Thoracic aorta (tissue), 2 donors: ENCODE measurements around the gene PI4KB. TPM values are rescaled to one million over a fixed set of nuclear protein-coding genes. Genes with fewer than 3 reads are reported as not detected.
A peak's percentile ranks its signal among the peaks of the same experiment; 100 is the strongest.

ENCODE experiments used
- ATAC-seq: fragments of 150-250 bp; one replicate; pipeline ENCODE4 v1.8.0; 2017; ENCODE audit warnings: low read depth; ENCODE audit not compliant: insufficient number of reproducible peaks, low FRiP score
- DNase-seq: peaks from one replicate; pipeline ENCODE4 v3.0.0-alpha.2; 2020; ENCODE audit warnings: low spot score
- H3K27ac ChIP-seq, 2 donors: fragments of 200-600 bp; sonication (generic); 1 replicate in 1 of 2; 2 replicates in 1 of 2; pipeline ENCODE4 v1.5.1; 2016; ENCODE audit warnings: mild to moderate bottlenecking in 2 of 2, moderate library complexity in 2 of 2
- H3K27me3 ChIP-seq: fragments of 200-600 bp; sonication (generic); replicated peaks from 2 replicates; pipeline ENCODE4 v1.6.0; 2016; ENCODE audit warnings: mild to moderate bottlenecking; ENCODE audit not compliant: insufficient read depth
- H3K36me3 ChIP-seq: fragments of 200-600 bp; sonication (generic); one replicate; pipeline ENCODE4 v1.5.1; 2016
- H3K4me1 ChIP-seq, 2 donors: fragments of 200-600 bp; sonication (generic); 1 replicate in 1 of 2; 2 replicates in 1 of 2; pipeline versions ENCODE4 v1.5.1 to v1.6.0; 2016; ENCODE audit warnings: low read depth in 2 of 2, mild to moderate bottlenecking in 1 of 2; ENCODE audit not compliant: control insufficient read depth in 1 of 2
- H3K4me3 ChIP-seq: fragments of 200-600 bp; sonication (generic); 2 replicates; pipeline ENCODE4 v1.5.1; 2016; ENCODE audit warnings: mild to moderate bottlenecking
- H3K9me3 ChIP-seq: fragments of 200-600 bp; sonication (generic); 2 replicates; pipeline ENCODE4 v1.5.1; 2016
- total RNA-seq, 2 donors: library from RNA; depleted of rRNA; stranded (reverse); fragments of >200 nt; gene quantifications; one replicate each; pipeline versions ENCODE4 v1.1.0 to v1.2.3, GENCODE V29; 2016
- TF ChIP-seq, protein P1 (sequence below): fragments of 200-600 bp; sonication (generic); IDR thresholded peaks from one replicate; pipeline ENCODE4 v1.5.1; 2019; ENCODE audit warnings: antibody characterized with exemption

PI4KB gene
- total RNA-seq, 2 donors from 2014 or later: 60.1 to 63.1 TPM

GRCh38 chr1:151344291-151344690, 17.1 kb upstream of the PI4KB start:
- Histone ChIP-seq H3K36me3 (peaks cover 15% of the 10 kb centered on the region), H3K9me3 (no peaks in the 10 kb centered on the region), H3K4me1 (peaks cover 0 to 15% of the 10 kb centered on the region in 2 donors), H3K27ac (no peak overlapping the region), H3K4me3 (no peak overlapping the region), H3K27me3 (no peaks in the 10 kb centered on the region)
- TF ChIP-seq, protein P1, sequence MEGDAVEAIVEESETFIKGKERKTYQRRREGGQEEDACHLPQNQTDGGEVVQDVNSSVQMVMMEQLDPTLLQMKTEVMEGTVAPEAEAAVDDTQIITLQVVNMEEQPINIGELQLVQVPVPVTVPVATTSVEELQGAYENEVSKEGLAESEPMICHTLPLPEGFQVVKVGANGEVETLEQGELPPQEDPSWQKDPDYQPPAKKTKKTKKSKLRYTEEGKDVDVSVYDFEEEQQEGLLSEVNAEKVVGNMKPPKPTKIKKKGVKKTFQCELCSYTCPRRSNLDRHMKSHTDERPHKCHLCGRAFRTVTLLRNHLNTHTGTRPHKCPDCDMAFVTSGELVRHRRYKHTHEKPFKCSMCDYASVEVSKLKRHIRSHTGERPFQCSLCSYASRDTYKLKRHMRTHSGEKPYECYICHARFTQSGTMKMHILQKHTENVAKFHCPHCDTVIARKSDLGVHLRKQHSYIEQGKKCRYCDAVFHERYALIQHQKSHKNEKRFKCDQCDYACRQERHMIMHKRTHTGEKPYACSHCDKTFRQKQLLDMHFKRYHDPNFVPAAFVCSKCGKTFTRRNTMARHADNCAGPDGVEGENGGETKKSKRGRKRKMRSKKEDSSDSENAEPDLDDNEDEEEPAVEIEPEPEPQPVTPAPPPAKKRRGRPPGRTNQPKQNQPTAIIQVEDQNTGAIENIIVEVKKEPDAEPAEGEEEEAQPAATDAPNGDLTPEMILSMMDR: no peak
- ATAC-seq (no peak), DNase-seq (no peak)

DNA sequence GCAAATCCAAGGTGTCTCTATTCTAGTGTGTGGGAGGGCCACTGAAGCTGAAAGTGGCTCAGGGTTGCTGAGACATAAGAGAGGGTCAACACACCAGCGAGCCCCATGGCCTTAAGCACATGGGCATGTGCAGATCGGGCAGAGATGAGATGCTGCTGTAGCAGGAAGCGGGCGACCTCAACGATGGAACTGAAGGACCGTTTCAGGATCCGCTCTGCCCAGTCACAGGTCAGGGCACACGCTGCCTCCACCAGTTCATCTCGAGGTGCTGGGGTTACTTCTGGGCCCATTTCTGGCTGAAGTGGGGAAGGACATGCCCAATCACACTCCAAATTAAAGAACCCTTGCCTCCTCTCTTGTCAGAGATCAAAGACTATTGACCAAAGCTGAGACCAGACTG, 16.4 kb upstream of the PI4KB start:
- peaks cover 15% of the 10 kb centered on the region for H3K36me3 ChIP-seq
- H3K4me1 ChIP-seq: peaks cover 0 to 15% of the 10 kb centered on the region in 2 donors
- H3K27ac ChIP-seq: no peak overlapping the region
- no peaks in the 10 kb centered on the region for H3K27me3 ChIP-seq
- DNase-seq (no peak), ATAC-seq (no peak)
- TF ChIP-seq, protein P1: no peak
- H3K4me3 ChIP-seq: no peak overlapping the region
- no peaks in the 10 kb centered on the region for H3K9me3 ChIP-seq

- TF ChIP-seq, protein P1: no peak
These were observed 15.4 kb upstream of the PI4KB start for GRCh38 chr1:151342569-151342968.

GRCh38 chr1:151342021-151342420, 14.8 kb upstream of the PI4KB start:
- TF ChIP-seq, protein P1: no peak

More at GRCh38 chr1:151342569-151342968, 15.4 kb upstream of the PI4KB start:
- Histone ChIP-seq H3K27me3 (no peaks in the 10 kb centered on the region), H3K4me3 (no peak overlapping the region), H3K9me3 (no peaks in the 10 kb centered on the region), H3K4me1 (peaks cover 0 to 11% of the 10 kb centered on the region in 2 donors), H3K36me3 (peaks cover 15% of the 10 kb centered on the region), H3K27ac (no peak overlapping the region)
- DNase-seq (no peak), ATAC-seq (no peak)

DNA sequence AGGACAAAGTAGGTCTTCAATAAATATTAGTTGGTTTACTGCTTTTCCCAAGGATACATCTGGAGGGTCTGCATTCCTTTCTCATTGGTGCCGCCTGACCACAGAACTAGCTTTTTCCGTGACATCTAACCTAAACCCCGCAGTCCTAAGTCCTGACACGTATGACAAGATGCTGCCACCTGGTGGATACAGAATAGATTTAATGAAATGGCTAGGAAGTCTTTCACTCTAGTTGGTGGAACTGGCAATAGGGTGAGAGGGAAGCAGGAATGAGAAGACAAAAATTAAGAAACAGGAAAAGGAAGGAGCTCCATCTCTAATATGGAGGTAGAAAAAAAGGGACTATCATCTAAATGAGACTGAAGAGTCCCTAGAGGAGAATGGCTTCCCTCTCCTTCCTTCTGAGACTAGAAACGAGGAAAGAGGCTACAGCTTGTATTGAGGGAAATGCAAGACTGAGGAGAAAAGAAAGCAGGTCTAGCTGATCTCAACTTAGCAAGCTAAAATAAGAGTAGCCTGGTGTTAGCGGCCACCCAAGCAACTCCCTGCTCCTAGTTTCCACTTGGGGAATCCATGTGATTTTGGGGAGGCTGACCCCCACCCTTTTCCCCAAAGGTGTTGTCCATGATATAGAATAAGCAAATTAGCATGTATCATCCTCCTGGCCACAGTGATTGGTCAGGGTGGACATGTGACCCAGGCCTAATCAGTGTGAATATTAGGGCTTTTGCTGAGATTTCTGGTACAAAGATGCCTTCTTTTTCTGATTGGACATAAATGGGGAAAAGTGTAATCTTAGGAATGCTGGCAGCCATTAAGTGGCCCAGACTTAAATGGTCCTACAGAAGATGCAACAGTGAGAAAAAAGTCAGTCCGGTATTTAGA, 13.9 kb upstream of the PI4KB start:
- no peak overlapping the region for H3K4me3 ChIP-seq
- no peaks in the 10 kb centered on the region for H3K27me3 ChIP-seq
- H3K9me3 ChIP-seq: no peaks in the 10 kb centered on the region
- H3K27ac ChIP-seq: peak overlapping the region; percentile 49 to 51
- DNase-seq (no peak), ATAC-seq (peak; percentile 74)
- TF ChIP-seq, protein P1: peak; percentile 76
- H3K4me1 ChIP-seq: peaks cover 0 to 7% of the 10 kb centered on the region in 2 donors
- H3K36me3 ChIP-seq: peaks cover 15% of the 10 kb centered on the region

More at GRCh38 chr1:151342021-151342420, 14.8 kb upstream of the PI4KB start:
- Histone ChIP-seq H3K27ac (no peak overlapping the region), H3K4me3 (no peak overlapping the region), H3K9me3 (no peaks in the 10 kb centered on the region), H3K4me1 (peaks cover 0 to 10% of the 10 kb centered on the region in 2 donors), H3K27me3 (no peaks in the 10 kb centered on the region), H3K36me3 (peaks cover 15% of the 10 kb centered on the region)
- no peak for ATAC-seq
- no peak for DNase-seq
